Rectal smooth muscle tissue (tissue), 1 donor: ENCODE data around the gene FGGY.
"Not testable (repeated sequence)": the region's sequence is repeated elsewhere in the genome, so short reads cannot be mapped to it uniquely, and the experiment has no call there.

Source experiments
- H3K27ac ChIP-seq: one replicate; pipeline ENCODE4 v1.7.0; 2013; ENCODE audit warnings: low read depth, low read length, inconsistent platforms
- H3K27me3 ChIP-seq: one replicate; pipeline ENCODE4 v1.7.0; 2013; ENCODE audit warnings: low read length; ENCODE audit not compliant: control insufficient read depth, insufficient read depth
- H3K36me3 ChIP-seq: one replicate; pipeline ENCODE4 v1.7.0; 2013; ENCODE audit warnings: low read length; ENCODE audit not compliant: control insufficient read depth, insufficient read depth
- H3K4me1 ChIP-seq: one replicate; pipeline ENCODE4 v1.7.0; 2013; ENCODE audit warnings: low read length; ENCODE audit not compliant: control insufficient read depth, insufficient read depth
- H3K4me3 ChIP-seq: one replicate; pipeline ENCODE4 v1.7.0; 2013; ENCODE audit warnings: low read length
- H3K9ac ChIP-seq: one replicate; pipeline ENCODE4 v1.7.0; 2013; ENCODE audit warnings: low read length

The FGGY gene

GRCh38 chr1:59468828-59469428 is 172.0 kb downstream of the FGGY start:
- no peaks in the 10 kb centered on the region for H3K27me3 ChIP-seq
- H3K4me3 ChIP-seq = no peak overlapping the region
- H3K9ac ChIP-seq = no peak overlapping the region
- no peaks in the 10 kb centered on the region for H3K4me1 ChIP-seq
- no peaks in the 10 kb centered on the region for H3K36me3 ChIP-seq
- no peak overlapping the region for H3K27ac ChIP-seq

- not testable (repeated sequence) for H3K27ac ChIP-seq, H3K4me3 ChIP-seq, H3K4me1 ChIP-seq, H3K27me3 ChIP-seq, H3K9ac ChIP-seq, H3K36me3 ChIP-seq
These were observed 175.2 kb downstream of the FGGY start for GRCh38 chr1:59471991-59472570.

DNA sequence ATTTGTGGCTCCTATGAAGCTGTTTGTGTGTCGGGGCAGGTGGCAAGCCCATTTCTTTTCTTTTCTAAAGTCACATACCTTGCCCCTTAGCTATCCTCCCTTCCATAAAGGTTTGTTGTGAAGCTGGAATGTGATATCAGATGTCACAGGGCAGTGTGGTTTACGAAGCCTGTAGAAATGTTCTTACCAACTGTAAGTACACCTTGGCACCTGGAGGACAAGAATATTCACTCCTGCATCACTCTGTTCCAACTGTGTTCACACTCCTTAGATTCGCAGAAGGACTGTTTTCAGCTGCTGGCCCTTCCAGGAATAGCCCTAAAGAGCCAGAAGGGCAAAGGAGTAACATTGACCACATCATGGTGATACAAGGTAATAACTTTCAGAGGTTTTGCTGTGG is 176.9 kb downstream of the FGGY start:
- H3K36me3 ChIP-seq = no peaks in the 10 kb centered on the region
- H3K27me3 ChIP-seq = no peaks in the 10 kb centered on the region
- H3K4me1 ChIP-seq = no peaks in the 10 kb centered on the region
- no peak overlapping the region for H3K9ac ChIP-seq
- H3K27ac ChIP-seq = no peak overlapping the region
- no peak overlapping the region for H3K4me3 ChIP-seq

GRCh38 chr1:59474496-59474895 is 177.6 kb downstream of the FGGY start:
- Histone ChIP-seq H3K4me3 (no peak overlapping the region), H3K4me1 (no peaks in the 10 kb centered on the region), H3K9ac (no peak overlapping the region), H3K27me3 (no peaks in the 10 kb centered on the region), H3K27ac (no peak overlapping the region), H3K36me3 (no peaks in the 10 kb centered on the region)

DNA sequence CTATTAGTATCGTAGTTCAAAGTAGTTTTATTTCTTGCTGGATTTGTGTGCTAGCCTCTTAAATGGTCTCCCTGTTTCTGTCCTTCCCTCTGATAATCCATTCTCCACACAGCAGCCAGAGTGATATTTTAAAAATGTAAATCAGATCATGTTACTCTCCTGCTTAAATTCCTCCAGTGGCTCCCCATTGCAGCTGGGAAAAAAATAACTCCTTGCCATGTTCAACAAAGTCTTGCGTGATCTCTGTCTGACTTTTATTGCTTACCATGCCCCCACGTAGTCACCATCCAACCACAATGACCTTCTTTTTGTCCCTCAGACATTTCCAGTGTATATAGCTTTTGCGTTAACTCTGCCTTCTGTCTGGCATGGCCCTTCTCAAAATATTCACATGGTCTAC is 178.8 kb downstream of the FGGY start:
- Histone ChIP-seq H3K4me3 (no peak overlapping the region), H3K4me1 (no peaks in the 10 kb centered on the region), H3K27me3 (no peaks in the 10 kb centered on the region), H3K27ac (no peak overlapping the region), H3K9ac (no peak overlapping the region), H3K36me3 (no peaks in the 10 kb centered on the region)

DNA sequence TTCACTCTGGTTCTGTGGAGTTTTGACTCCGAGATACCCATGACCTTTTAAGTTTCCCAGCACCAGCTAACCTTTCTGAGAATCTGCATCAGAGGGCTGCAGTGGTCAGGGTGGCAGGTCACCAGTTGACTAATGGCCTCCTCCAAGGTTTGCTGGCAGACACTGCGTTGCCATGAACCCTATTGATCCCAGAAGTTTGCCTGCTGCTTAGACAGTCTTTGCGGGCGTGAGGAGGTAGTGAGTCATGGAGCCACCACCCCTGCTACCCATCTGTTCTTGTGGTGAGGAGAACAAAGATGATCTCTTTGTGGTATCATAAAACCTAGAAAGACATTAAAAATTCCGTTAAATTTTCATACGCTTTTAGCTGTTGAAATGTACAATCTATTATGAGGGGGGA is 180.4 kb downstream of the FGGY start:
- Histone ChIP-seq H3K9ac (no peak overlapping the region), H3K27me3 (no peaks in the 10 kb centered on the region), H3K36me3 (no peaks in the 10 kb centered on the region), H3K4me3 (no peak overlapping the region), H3K27ac (no peak overlapping the region), H3K4me1 (no peaks in the 10 kb centered on the region)

DNA sequence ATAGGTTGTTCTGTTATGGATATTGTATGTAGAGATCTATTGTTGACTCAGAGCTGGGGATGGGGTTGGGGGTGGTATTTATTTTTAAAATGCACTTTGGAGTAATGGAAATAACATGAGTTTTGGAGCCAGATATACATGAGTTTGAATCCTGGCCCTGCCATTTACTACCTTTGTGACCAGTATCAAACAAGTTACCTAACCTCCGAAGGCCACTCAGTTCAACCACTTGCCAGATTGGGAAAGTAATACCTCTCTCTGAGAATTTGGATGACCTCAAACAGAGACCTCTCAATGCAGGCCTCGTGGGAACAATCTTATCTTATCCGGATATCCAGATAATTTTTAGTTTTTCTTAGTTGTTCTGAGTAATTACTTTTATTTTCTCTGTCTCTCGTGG is 181.0 kb downstream of the FGGY start:
- Histone ChIP-seq H3K27ac (no peak overlapping the region), H3K4me1 (no peaks in the 10 kb centered on the region), H3K9ac (no peak overlapping the region), H3K27me3 (no peaks in the 10 kb centered on the region), H3K36me3 (no peaks in the 10 kb centered on the region), H3K4me3 (no peak overlapping the region)

GRCh38 chr1:59478822-59479221 is 181.9 kb downstream of the FGGY start:
- H3K27ac ChIP-seq = no peak overlapping the region
- H3K4me1 ChIP-seq = peaks cover 2% of the 10 kb centered on the region
- no peak overlapping the region for H3K4me3 ChIP-seq
- H3K9ac ChIP-seq = no peak overlapping the region
- H3K27me3 ChIP-seq = no peaks in the 10 kb centered on the region
- no peaks in the 10 kb centered on the region for H3K36me3 ChIP-seq

GRCh38 chr1:59480188-59480888 is 183.4 kb downstream of the FGGY start:
- Histone ChIP-seq H3K4me3 (no peak overlapping the region), H3K27ac (no peak overlapping the region), H3K27me3 (no peaks in the 10 kb centered on the region), H3K9ac (no peak overlapping the region), H3K36me3 (no peaks in the 10 kb centered on the region), H3K4me1 (peaks cover 6% of the 10 kb centered on the region)

- Histone ChIP-seq H3K9ac (no peak overlapping the region), H3K4me3 (no peak overlapping the region), H3K27me3 (no peaks in the 10 kb centered on the region), H3K36me3 (no peaks in the 10 kb centered on the region), H3K27ac (no peak overlapping the region), H3K4me1 (peaks cover 6% of the 10 kb centered on the region)
These were observed 185.1 kb downstream of the FGGY start for GRCh38 chr1:59481881-59482505.

GRCh38 chr1:59482986-59483385 is 186.1 kb downstream of the FGGY start:
- Histone ChIP-seq H3K9ac (no peak overlapping the region), H3K36me3 (no peaks in the 10 kb centered on the region), H3K27ac (no peak overlapping the region), H3K4me1 (peaks cover 6% of the 10 kb centered on the region), H3K27me3 (no peaks in the 10 kb centered on the region), H3K4me3 (no peak overlapping the region)

DNA sequence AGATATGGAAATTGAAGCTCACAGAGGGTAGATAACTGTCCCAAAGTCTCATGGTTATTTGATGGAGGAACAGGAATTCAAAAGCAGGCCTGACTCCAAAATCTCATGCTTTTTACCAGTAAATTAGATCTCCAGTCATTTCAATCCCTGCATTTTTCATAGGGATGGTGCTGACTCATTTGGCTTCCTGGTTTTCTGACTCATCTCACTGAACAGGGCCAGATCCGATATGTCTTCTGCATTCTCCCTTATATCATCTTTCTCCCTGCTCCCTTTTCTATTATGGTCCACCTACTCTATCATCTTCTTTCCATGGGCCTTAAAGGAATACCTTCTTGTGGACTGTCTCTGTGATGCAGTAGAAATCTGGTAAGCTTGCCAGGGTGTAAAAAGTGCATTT is 187.2 kb downstream of the FGGY start:
- no peaks in the 10 kb centered on the region for H3K36me3 ChIP-seq
- peaks cover 6% of the 10 kb centered on the region for H3K4me1 ChIP-seq
- no peak overlapping the region for H3K4me3 ChIP-seq
- no peak overlapping the region for H3K27ac ChIP-seq
- no peak overlapping the region for H3K9ac ChIP-seq
- H3K27me3 ChIP-seq = no peaks in the 10 kb centered on the region
